HEK293 (cell line): ENCODE data around the gene GARIN5A.

Source experiments
- CTCF ChIA-PET: fragments of 350-600 bp; formaldehyde crosslinking; extraction: SDS; loops from one replicate; lab custom pipeline; 2021; ENCODE audit warnings: antibody characterized with exemption; lab: Yijun Ruan, JAX
- POLR2A ChIA-PET: fragments of 300-600 bp; formaldehyde crosslinking; extraction: SDS; loops from one replicate; lab custom pipeline; 2020; ENCODE audit warnings: antibody characterized with exemption, inconsistent platforms; lab: Yijun Ruan, JAX
- H3K27ac ChIP-seq: fragments of 200-500 bp; sonication (Bioruptor generic); 2 replicates; pipeline ENCODE4 v1.5.1; 2014; ENCODE audit warnings: low read depth, low read length, control low read depth, inconsistent platforms; ENCODE audit errors: extremely low read depth
- H3K36me3 ChIP-seq, 2 experiments: fragments of 200-500 bp in 1 of 2; sonication (Bioruptor generic) in 1 of 2; 1 replicate in 1 of 2; 2 replicates in 1 of 2; pipeline ENCODE4 v1.5.1; 2014 to 2017; ENCODE audit warnings: inconsistent platforms in 2 of 2, low read length in 2 of 2; ENCODE audit not compliant: control insufficient read depth in 2 of 2, insufficient read depth in 1 of 2
- H3K4me1 ChIP-seq: fragments of 200-500 bp; sonication (Bioruptor generic); 2 replicates; pipeline ENCODE4 v1.5.1; 2014; ENCODE audit warnings: mild to moderate bottlenecking, low read length, inconsistent platforms; ENCODE audit not compliant: control insufficient read depth, insufficient read depth
- H3K4me3 ChIP-seq: 2 replicates; pipeline ENCODE4 v1.5.1; 2011; ENCODE audit warnings: low read depth, mild to moderate bottlenecking, control low read depth, low read length, moderate library complexity
- H3K9me3 ChIP-seq: fragments of 200-500 bp; sonication (Bioruptor generic); 2 replicates; pipeline ENCODE4 v1.5.1; 2014; ENCODE audit warnings: low read depth, low read length, inconsistent platforms; ENCODE audit not compliant: control insufficient read depth, insufficient read depth
- EGR2 ChIP-seq: fragments of 450-650 bp; formaldehyde crosslinking; IDR thresholded peaks from 2 replicates; pipeline ENCODE4 v1.5.1; 2016; ENCODE audit warnings: low read depth, missing biosample characterization, missing genetic modification characterization
- GLI2 ChIP-seq: fragments of 450-650 bp; formaldehyde crosslinking; IDR thresholded peaks from 2 replicates; pipeline ENCODE4; 2017; ENCODE audit warnings: missing biosample characterization, missing genetic modification characterization, low read depth, borderline replicate concordance
- KLF16 ChIP-seq: fragments of 450-650 bp; formaldehyde crosslinking; IDR thresholded peaks from 2 replicates; pipeline ENCODE4 v1.5.1; 2017; ENCODE audit warnings: missing biosample characterization, missing genetic modification characterization
- KLF17 ChIP-seq: fragments of 450-650 bp; formaldehyde crosslinking; IDR thresholded peaks from 2 replicates; pipeline ENCODE4 v1.5.1; 2016; ENCODE audit warnings: missing biosample characterization, missing genetic modification characterization
- PRDM1 ChIP-seq: fragments of 450-650 bp; formaldehyde crosslinking; IDR thresholded peaks from 2 replicates; pipeline ENCODE4; 2016; ENCODE audit warnings: missing biosample characterization, missing genetic modification characterization
- REST ChIP-seq: fragments of 450-650 bp; formaldehyde crosslinking; IDR thresholded peaks from 2 replicates; pipeline ENCODE4 v1.5.1; 2016; ENCODE audit warnings: missing biosample characterization, missing genetic modification characterization
- ZFP3 ChIP-seq: fragments of 450-650 bp; formaldehyde crosslinking; IDR thresholded peaks from 2 replicates; pipeline ENCODE4 v1.5.1; 2016; ENCODE audit warnings: low read depth, missing biosample characterization, missing genetic modification characterization
- ZFP41 ChIP-seq: fragments of 450-650 bp; formaldehyde crosslinking; IDR thresholded peaks from 2 replicates; pipeline ENCODE4 v1.5.1; 2016; ENCODE audit warnings: missing biosample characterization, missing genetic modification characterization, borderline replicate concordance
- ZNF138 ChIP-seq: fragments of 450-650 bp; formaldehyde crosslinking; IDR thresholded peaks from 2 replicates; pipeline ENCODE4 v1.5.1; 2016; ENCODE audit warnings: missing biosample characterization, missing genetic modification characterization, borderline replicate concordance
- ZNF202 ChIP-seq: fragments of 450-650 bp; formaldehyde crosslinking; IDR thresholded peaks from 2 replicates; pipeline ENCODE4 v1.5.1; 2016; ENCODE audit warnings: missing biosample characterization, missing genetic modification characterization, borderline replicate concordance
- ZNF311 ChIP-seq: fragments of 450-650 bp; formaldehyde crosslinking; IDR thresholded peaks from 2 replicates; pipeline ENCODE4 v1.5.1; 2017; ENCODE audit warnings: missing biosample characterization, missing genetic modification characterization, borderline replicate concordance
- ZNF350 ChIP-seq: fragments of 450-650 bp; formaldehyde crosslinking; IDR thresholded peaks from 2 replicates; pipeline ENCODE4 v1.5.0; 2017; ENCODE audit warnings: missing biosample characterization, mild to moderate bottlenecking, missing genetic modification characterization
- ZNF473 ChIP-seq: fragments of 450-650 bp; formaldehyde crosslinking; IDR thresholded peaks from 2 replicates; pipeline ENCODE4 v1.5.1; 2017; ENCODE audit warnings: missing biosample characterization, missing genetic modification characterization
- ZNF658 ChIP-seq: fragments of 450-650 bp; formaldehyde crosslinking; IDR thresholded peaks from 2 replicates; pipeline ENCODE4; 2016; ENCODE audit warnings: missing biosample characterization, missing genetic modification characterization
- ZNF707 ChIP-seq: fragments of 450-650 bp; formaldehyde crosslinking; IDR thresholded peaks from 2 replicates; pipeline ENCODE4 v1.5.1; 2016; ENCODE audit warnings: missing biosample characterization, missing genetic modification characterization
- ZNF747 ChIP-seq: fragments of 450-650 bp; formaldehyde crosslinking; IDR thresholded peaks from 2 replicates; pipeline ENCODE4 v1.5.1; 2016; ENCODE audit warnings: missing biosample characterization, missing genetic modification characterization
- ZNF791 ChIP-seq: fragments of 450-650 bp; formaldehyde crosslinking; IDR thresholded peaks from 2 replicates; pipeline ENCODE4 v1.5.1; 2016; ENCODE audit warnings: missing biosample characterization, missing genetic modification characterization
- ZNF837 ChIP-seq: fragments of 450-650 bp; formaldehyde crosslinking; IDR thresholded peaks from 2 replicates; pipeline ENCODE4 v1.5.1; 2016; ENCODE audit warnings: missing biosample characterization, missing genetic modification characterization
- ZSCAN23 ChIP-seq: fragments of 450-650 bp; formaldehyde crosslinking; IDR thresholded peaks from 2 replicates; pipeline ENCODE4 v1.5.1; 2016; ENCODE audit warnings: missing biosample characterization, missing genetic modification characterization
- TF ChIP-seq, protein P1 (sequence below): fragments of 450-650 bp; formaldehyde crosslinking; IDR thresholded peaks from 2 replicates; pipeline ENCODE4 v1.5.1; 2017; ENCODE audit warnings: missing biosample characterization, missing genetic modification characterization
- TF ChIP-seq, protein P2 (sequence below): fragments of 450-650 bp; formaldehyde crosslinking; IDR thresholded peaks from 2 replicates; pipeline ENCODE4 v1.5.1; 2016; ENCODE audit warnings: missing biosample characterization, missing genetic modification characterization
- TF ChIP-seq, protein P3 (sequence below): fragments of 450-650 bp; formaldehyde crosslinking; IDR thresholded peaks from 2 replicates; pipeline ENCODE4 v1.5.1; 2016; ENCODE audit warnings: missing biosample characterization, missing genetic modification characterization, borderline replicate concordance
- TF ChIP-seq, protein P4 (sequence below): fragments of 450-650 bp; formaldehyde crosslinking; IDR thresholded peaks from 2 replicates; pipeline ENCODE4 v1.5.1; 2016; ENCODE audit warnings: missing biosample characterization, missing genetic modification characterization

GARIN5A gene

GRCh38 chr19:50498219-50499056 is 21.8 kb upstream of the GARIN5A start:
- Histone ChIP-seq H3K4me1 (peaks cover 7% of the 10 kb centered on the region), H3K36me3 (no peaks in the 10 kb centered on the region), H3K27ac (no peak overlapping the region), H3K9me3 (no peaks in the 10 kb centered on the region), H3K4me3 (no peak overlapping the region)
- ChIA-PET CTCF (no interaction called here), POLR2A (no interaction called here)
- no peak for TF ChIP-seq KLF17 (tag by site-specific recombination)
- TF ChIP-seq, protein P1, sequence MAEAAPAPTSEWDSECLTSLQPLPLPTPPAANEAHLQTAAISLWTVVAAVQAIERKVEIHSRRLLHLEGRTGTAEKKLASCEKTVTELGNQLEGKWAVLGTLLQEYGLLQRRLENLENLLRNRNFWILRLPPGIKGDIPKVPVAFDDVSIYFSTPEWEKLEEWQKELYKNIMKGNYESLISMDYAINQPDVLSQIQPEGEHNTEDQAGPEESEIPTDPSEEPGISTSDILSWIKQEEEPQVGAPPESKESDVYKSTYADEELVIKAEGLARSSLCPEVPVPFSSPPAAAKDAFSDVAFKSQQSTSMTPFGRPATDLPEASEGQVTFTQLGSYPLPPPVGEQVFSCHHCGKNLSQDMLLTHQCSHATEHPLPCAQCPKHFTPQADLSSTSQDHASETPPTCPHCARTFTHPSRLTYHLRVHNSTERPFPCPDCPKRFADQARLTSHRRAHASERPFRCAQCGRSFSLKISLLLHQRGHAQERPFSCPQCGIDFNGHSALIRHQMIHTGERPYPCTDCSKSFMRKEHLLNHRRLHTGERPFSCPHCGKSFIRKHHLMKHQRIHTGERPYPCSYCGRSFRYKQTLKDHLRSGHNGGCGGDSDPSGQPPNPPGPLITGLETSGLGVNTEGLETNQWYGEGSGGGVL: no peak
- TF ChIP-seq, protein P2, sequence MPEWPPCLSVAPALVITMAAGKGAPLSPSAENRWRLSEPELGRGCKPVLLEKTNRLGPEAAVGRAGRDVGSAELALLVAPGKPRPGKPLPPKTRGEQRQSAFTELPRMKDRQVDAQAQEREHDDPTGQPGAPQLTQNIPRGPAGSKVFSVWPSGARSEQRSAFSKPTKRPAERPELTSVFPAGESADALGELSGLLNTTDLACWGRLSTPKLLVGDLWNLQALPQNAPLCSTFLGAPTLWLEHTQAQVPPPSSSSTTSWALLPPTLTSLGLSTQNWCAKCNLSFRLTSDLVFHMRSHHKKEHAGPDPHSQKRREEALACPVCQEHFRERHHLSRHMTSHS (tag by site-specific recombination): no peak
- no peak for TF ChIP-seq GLI2 (tag by site-specific recombination)
- TF ChIP-seq ZNF837: no peak
- TF ChIP-seq, protein P3, sequence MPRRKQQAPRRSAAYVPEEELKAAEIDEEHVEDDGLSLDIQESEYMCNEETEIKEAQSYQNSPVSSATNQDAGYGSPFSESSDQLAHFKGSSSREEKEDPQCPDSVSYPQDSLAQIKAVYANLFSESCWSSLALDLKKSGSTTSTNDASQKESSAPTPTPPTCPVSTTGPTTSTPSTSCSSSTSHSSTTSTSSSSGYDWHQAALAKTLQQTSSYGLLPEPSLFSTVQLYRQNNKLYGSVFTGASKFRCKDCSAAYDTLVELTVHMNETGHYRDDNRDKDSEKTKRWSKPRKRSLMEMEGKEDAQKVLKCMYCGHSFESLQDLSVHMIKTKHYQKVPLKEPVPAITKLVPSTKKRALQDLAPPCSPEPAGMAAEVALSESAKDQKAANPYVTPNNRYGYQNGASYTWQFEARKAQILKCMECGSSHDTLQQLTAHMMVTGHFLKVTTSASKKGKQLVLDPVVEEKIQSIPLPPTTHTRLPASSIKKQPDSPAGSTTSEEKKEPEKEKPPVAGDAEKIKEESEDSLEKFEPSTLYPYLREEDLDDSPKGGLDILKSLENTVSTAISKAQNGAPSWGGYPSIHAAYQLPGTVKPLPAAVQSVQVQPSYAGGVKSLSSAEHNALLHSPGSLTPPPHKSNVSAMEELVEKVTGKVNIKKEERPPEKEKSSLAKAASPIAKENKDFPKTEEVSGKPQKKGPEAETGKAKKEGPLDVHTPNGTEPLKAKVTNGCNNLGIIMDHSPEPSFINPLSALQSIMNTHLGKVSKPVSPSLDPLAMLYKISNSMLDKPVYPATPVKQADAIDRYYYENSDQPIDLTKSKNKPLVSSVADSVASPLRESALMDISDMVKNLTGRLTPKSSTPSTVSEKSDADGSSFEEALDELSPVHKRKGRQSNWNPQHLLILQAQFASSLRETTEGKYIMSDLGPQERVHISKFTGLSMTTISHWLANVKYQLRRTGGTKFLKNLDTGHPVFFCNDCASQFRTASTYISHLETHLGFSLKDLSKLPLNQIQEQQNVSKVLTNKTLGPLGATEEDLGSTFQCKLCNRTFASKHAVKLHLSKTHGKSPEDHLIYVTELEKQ (tag by site-specific recombination): no peak
- TF ChIP-seq ZNF473 (tag by site-specific recombination): no peak
- no peak for TF ChIP-seq ZSCAN23
- no peak for TF ChIP-seq ZNF747 (tag by site-specific recombination)
- no peak for TF ChIP-seq EGR2 (tag by site-specific recombination)
- TF ChIP-seq, protein P4, sequence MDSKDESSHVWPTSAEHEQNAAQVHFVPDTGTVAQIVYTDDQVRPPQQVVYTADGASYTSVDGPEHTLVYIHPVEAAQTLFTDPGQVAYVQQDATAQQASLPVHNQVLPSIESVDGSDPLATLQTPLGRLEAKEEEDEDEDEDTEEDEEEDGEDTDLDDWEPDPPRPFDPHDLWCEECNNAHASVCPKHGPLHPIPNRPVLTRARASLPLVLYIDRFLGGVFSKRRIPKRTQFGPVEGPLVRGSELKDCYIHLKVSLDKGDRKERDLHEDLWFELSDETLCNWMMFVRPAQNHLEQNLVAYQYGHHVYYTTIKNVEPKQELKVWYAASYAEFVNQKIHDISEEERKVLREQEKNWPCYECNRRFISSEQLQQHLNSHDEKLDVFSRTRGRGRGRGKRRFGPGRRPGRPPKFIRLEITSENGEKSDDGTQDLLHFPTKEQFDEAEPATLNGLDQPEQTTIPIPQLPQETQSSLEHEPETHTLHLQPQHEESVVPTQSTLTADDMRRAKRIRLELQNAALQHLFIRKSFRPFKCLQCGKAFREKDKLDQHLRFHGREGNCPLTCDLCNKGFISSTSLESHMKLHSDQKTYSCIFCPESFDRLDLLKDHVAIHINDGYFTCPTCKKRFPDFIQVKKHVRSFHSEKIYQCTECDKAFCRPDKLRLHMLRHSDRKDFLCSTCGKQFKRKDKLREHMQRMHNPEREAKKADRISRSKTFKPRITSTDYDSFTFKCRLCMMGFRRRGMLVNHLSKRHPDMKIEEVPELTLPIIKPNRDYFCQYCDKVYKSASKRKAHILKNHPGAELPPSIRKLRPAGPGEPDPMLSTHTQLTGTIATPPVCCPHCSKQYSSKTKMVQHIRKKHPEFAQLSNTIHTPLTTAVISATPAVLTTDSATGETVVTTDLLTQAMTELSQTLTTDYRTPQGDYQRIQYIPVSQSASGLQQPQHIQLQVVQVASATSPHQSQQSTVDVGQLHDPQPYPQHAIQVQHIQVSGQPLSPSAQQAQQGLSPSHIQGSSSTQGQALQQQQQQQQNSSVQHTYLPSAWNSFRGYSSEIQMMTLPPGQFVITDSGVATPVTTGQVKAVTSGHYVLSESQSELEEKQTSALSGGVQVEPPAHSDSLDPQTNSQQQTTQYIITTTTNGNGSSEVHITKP (tag by site-specific recombination): no peak
- no peak for TF ChIP-seq ZFP41 (tag by site-specific recombination)
- no peak for TF ChIP-seq ZNF350 (tag by site-specific recombination)
- TF ChIP-seq PRDM1 (tag by site-specific recombination): peak; percentile 98
- no peak for TF ChIP-seq REST (tag by site-specific recombination)
- peak; percentile 94 for TF ChIP-seq ZNF202
- no peak for TF ChIP-seq ZNF791 (tag by site-specific recombination)
- no peak for TF ChIP-seq ZNF707
- TF ChIP-seq KLF16: no peak
- TF ChIP-seq ZNF311 (tag by site-specific recombination): no peak
- TF ChIP-seq ZNF138 (tag by site-specific recombination): no peak
- no peak for TF ChIP-seq ZNF658 (tag by site-specific recombination)
- no peak for TF ChIP-seq ZFP3 (tag by site-specific recombination)
